Medulla oblongata (tissue), 1 donor: ENCODE data around the gene SMDT1.
A peak's percentile ranks its signal among the peaks of the same experiment; 100 is the strongest.
"Not testable (repeated sequence)": the region's sequence is repeated elsewhere in the genome, so short reads cannot be mapped to it uniquely, and the experiment has no call there.

Experiments used
- DNase-seq: peaks from one replicate; pipeline ENCODE4 v3.0.0-alpha.2; 2015; ENCODE audit errors: extremely low spot score

SMDT1 gene

GRCh38 chr22:42070517-42071422 is 8.7 kb upstream of the SMDT1 start, which contains the start of gene NAGA:
Gene NAGA, minus strand, starts transcription at chr22:42070812. Its CDS starts 515 bp downstream, at chr22:42070297.
- peak; percentile 96 for DNase-seq

GRCh38 chr22:42071508-42071907 is 8.0 kb upstream of the SMDT1 start:
- not testable (repeated sequence) for DNase-seq

GRCh38 chr22:42072606-42073330 is 6.7 kb upstream of the SMDT1 start:
- no peak for DNase-seq

GRCh38 chr22:42073621-42074041 is 5.9 kb upstream of the SMDT1 start:
- DNase-seq: no peak

GRCh38 chr22:42074132-42074811 is 5.2 kb upstream of the SMDT1 start, which contains the start of gene PHETA2:
Gene PHETA2, plus strand, starts transcription at chr22:42074248. Its CDS starts 3,046 bp downstream, at chr22:42077294.
- DNase-seq: no peak

- no peak for DNase-seq
These were observed 4.4 kb upstream of the SMDT1 start for GRCh38 chr22:42074846-42075676.

GRCh38 chr22:42076764-42077485 is 2.6 kb upstream of the SMDT1 start:
- no peak for DNase-seq

GRCh38 chr22:42077486-42078125 is 1.9 kb upstream of the SMDT1 start:
- DNase-seq: no peak

GRCh38 chr22:42078469-42079318 is 806 bp upstream of the SMDT1 start:
- DNase-seq: peak; percentile 37

- peak; percentile 68 for DNase-seq
These were observed 787 bp downstream of the SMDT1 start for GRCh38 chr22:42080287-42080686.

GRCh38 chr22:42083119-42083518 is 3.6 kb downstream of the SMDT1 start:
- no peak for DNase-seq

- DNase-seq: no peak
These were observed 5.4 kb downstream of the SMDT1 start for GRCh38 chr22:42084874-42085273.

GRCh38 chr22:42086051-42086450 is 6.6 kb downstream of the SMDT1 start:
- no peak for DNase-seq

- DNase-seq: peak; percentile 100
These were observed 11.3 kb downstream of the SMDT1 start, which contains the start of gene NDUFA6 for GRCh38 chr22:42090596-42091454. Gene NDUFA6, minus strand, starts transcription at chr22:42090772. Its CDS starts 28 bp downstream, at chr22:42090744.

- DNase-seq: no peak
These were observed 11.9 kb downstream of the SMDT1 start for GRCh38 chr22:42091455-42091782.

- no peak for DNase-seq
These were observed 21.7 kb downstream of the SMDT1 start for GRCh38 chr22:42101199-42101598.

- not testable (repeated sequence) for DNase-seq
These were observed 24.9 kb downstream of the SMDT1 start for GRCh38 chr22:42104332-42104860.

- DNase-seq: no peak
These were observed 29.3 kb downstream of the SMDT1 start for GRCh38 chr22:42108848-42109247.
